ENCODE data around the gene OSBPL7.

OSBPL7 gene

GRCh38 chr17:47846716-47847340 lies 25.2 kb upstream of the OSBPL7 start:
- DNase-seq (ENCODE audit: insufficient read length): no peak

DNA sequence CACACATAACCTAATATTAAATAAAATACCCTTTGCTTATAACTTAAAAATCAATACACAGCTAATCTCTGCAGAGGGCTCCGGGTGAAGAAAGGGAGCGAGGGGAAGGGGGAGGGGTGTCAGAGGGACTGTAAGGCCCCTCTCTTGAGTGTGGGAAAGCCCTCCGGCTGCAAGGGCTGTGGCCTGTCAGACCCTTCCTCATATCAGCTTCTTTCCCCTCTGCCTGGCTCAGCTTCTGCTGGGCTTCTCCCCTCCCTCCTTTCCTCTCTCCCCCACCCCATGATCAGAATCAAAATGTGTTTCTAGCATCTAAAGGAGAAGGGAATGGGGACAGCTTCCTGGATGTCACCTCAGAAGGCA lies 24.1 kb upstream of the OSBPL7 start:
- DNase-seq (ENCODE audit: insufficient read length) (no peak), FAIRE-seq (no peak)
- TF ChIP-seq POLR2A (IDR thresholded peaks at IDR 0.05; ENCODE audit: low read depth, low read length) (no peak), TAF1 (IDR thresholded peaks at IDR 0.05; ENCODE audit: borderline replicate concordance, low read depth, low read length) (no peak), POLR2AphosphoS5 (IDR thresholded peaks at IDR 0.05; ENCODE audit: low read depth, low read length) (no peak)

More at GRCh38 chr17:47846716-47847340, 25.2 kb upstream of the OSBPL7 start:
- TF ChIP-seq POLR2A (IDR thresholded peaks at IDR 0.05; ENCODE audit: low read depth, low read length) (no peak), POLR2AphosphoS5 (IDR thresholded peaks at IDR 0.05; ENCODE audit: low read depth, low read length) (no peak), TAF1 (IDR thresholded peaks at IDR 0.05; ENCODE audit: borderline replicate concordance, low read depth, low read length) (no peak)
- FAIRE-seq: no peak

DNA sequence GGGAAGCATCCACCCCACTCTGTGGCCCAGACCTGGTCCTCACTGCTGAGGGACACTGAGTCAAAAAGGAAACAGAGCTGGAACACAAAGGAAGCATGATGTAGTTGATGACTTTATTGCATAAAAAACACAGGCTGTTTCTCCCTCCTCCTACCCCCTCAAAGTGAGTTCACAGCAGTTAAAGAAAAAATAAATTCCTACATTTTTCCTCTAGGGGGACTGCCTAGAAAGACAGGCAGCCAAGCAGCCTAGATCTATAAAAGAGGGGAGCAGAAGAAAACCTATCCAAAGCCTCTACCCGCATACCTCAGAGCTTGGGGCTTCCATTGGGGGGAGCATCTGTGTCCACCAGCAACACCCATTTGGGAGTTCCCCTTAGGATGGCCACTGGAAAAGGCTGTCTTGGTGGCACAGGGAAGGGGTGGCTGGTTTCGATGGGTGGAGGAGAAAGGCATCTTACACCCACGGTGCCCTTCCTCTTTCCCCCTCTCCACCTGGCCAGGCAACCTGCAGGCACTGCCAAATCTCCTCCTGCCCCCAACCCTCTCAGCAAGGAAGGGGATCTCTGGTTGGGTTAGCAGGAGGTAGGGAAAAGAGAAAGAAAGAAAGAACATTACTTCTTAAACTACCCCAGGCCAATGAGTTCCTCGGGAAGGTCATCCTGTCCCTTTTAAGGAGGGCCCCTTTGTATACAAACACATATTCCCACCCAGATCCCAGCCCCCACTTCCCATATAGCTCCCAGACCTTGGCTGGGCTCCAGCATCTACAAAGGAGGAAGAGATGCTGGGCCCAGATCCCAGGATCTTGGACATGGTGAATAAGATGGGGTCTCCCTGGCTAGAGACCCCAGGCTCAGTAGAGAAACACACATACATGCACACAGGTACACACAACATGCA lies 23.5 kb upstream of the OSBPL7 start:
- no peak for FAIRE-seq
- TF ChIP-seq POLR2AphosphoS5 (IDR thresholded peaks at IDR 0.05; ENCODE audit: low read depth, low read length) (no peak), TAF1 (IDR thresholded peaks at IDR 0.05; ENCODE audit: borderline replicate concordance, low read depth, low read length) (no peak), POLR2A (IDR thresholded peaks at IDR 0.05; ENCODE audit: low read depth, low read length) (no peak)
- no peak for DNase-seq (ENCODE audit: insufficient read length)

DNA sequence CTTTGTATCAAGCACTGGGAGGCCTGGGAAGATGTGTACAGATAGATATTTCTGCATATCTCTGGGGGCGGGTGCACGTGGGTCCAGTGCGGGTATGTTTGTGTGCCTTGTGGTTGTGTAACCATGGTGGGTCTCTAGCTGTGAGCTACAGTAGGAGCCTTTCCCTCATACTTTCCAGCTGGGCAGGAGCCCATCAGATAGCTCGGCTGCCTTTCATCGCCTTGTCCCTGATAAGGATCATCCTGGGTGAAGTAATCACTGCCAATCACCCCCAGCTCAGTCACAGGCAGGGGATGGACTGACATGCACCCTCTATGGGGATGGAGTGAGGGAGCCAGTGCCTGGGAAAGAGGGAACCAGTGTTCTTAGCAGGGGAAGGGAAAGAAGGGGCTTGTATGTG lies 22.6 kb upstream of the OSBPL7 start:
- TF ChIP-seq POLR2A (IDR thresholded peaks at IDR 0.05; ENCODE audit: low read depth, low read length) (no peak), POLR2AphosphoS5 (IDR thresholded peaks at IDR 0.05; ENCODE audit: low read depth, low read length) (no peak), TAF1 (IDR thresholded peaks at IDR 0.05; ENCODE audit: borderline replicate concordance, low read depth, low read length) (no peak)
- FAIRE-seq: no peak
- DNase-seq (ENCODE audit: insufficient read length): no peak

DNA sequence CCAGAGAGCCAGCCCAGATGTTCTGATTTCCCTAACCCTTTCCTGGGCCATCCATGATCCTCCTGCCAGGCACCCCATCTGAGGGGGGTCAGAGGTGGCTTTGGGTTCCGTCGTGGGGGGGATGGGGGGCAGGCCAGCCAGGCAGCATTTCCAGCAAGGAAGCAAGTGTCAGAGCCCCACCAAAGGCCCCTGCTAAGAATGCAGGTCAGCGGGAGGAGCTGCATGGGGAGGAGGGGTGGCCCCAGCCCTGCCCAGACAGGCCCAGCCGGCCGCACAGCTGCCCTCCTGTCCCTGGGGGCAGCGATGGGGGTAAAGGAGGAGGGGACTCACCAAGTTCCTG lies 21.8 kb upstream of the OSBPL7 start:
- TF ChIP-seq POLR2AphosphoS5 (IDR thresholded peaks at IDR 0.05; ENCODE audit: low read depth, low read length) (no peak), TAF1 (IDR thresholded peaks at IDR 0.05; ENCODE audit: borderline replicate concordance, low read depth, low read length) (no peak), POLR2A (IDR thresholded peaks at IDR 0.05; ENCODE audit: low read depth, low read length) (no peak)
- FAIRE-seq (no peak), DNase-seq (ENCODE audit: insufficient read length) (no peak)

DNA sequence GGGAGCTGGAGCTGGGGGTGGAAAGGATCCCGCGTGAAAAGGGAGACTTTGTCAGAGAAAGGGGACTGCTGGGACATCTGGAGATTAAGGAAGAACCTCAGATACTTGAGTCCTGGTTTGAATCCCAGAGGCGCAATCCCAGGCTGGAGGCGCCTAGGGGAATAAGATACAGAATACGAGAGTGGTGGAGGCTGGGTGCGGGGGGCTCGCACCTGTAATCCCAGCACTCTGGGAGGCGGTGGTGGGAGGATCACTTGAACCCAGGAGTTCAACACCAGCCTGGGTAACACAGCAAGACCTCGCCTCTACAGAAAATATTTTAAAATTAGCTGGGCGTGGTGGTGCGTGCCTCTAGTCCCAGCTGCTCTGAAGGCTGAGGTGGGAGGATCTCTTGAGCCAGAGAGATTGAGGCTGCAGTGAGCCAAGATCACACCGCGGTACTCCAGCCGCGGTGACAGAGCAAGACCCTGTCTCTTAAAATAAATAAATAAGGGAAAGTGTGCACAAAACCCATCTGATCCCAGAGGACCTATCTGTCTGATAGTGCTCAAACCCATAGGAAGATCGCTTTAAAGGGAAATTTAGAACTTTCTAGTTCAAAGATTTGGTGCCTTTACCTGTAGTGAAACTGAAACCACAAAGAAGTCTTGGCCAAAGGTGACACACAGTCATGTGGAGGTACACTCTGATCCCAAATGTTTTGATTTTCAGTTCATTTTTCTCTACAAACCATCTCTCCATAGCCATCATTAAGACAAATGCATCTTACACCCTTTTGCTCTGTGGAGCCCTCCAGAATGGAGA lies 20.1 kb upstream of the OSBPL7 start:
- FAIRE-seq: peak; percentile 50
- TF ChIP-seq TAF1 (IDR thresholded peaks at IDR 0.05; ENCODE audit: borderline replicate concordance, low read depth, low read length): no peak
- TF ChIP-seq POLR2AphosphoS5 (IDR thresholded peaks at IDR 0.05; ENCODE audit: low read depth, low read length): no peak
- no peak for TF ChIP-seq POLR2A (IDR thresholded peaks at IDR 0.05; ENCODE audit: low read depth, low read length)
- DNase-seq (ENCODE audit: insufficient read length): no peak

- TF ChIP-seq POLR2AphosphoS5 (IDR thresholded peaks at IDR 0.05; ENCODE audit: low read depth, low read length): no peak
- TF ChIP-seq POLR2A (IDR thresholded peaks at IDR 0.05; ENCODE audit: low read depth, low read length): no peak
- TF ChIP-seq TAF1 (IDR thresholded peaks at IDR 0.05; ENCODE audit: borderline replicate concordance, low read depth, low read length): peak; percentile 44; the same call in 1 of the 2 replicates
- peak; percentile 97 for FAIRE-seq
- peak; percentile 95 for DNase-seq (ENCODE audit: insufficient read length)
These were observed 19.3 kb upstream of the OSBPL7 start, which contains the start of gene SCRN2 for GRCh38 chr17:47840742-47841487. SCRN2 (minus strand) TSS chr17:47841273; CDS start chr17:47840843, 430 bp downstream.

DNA sequence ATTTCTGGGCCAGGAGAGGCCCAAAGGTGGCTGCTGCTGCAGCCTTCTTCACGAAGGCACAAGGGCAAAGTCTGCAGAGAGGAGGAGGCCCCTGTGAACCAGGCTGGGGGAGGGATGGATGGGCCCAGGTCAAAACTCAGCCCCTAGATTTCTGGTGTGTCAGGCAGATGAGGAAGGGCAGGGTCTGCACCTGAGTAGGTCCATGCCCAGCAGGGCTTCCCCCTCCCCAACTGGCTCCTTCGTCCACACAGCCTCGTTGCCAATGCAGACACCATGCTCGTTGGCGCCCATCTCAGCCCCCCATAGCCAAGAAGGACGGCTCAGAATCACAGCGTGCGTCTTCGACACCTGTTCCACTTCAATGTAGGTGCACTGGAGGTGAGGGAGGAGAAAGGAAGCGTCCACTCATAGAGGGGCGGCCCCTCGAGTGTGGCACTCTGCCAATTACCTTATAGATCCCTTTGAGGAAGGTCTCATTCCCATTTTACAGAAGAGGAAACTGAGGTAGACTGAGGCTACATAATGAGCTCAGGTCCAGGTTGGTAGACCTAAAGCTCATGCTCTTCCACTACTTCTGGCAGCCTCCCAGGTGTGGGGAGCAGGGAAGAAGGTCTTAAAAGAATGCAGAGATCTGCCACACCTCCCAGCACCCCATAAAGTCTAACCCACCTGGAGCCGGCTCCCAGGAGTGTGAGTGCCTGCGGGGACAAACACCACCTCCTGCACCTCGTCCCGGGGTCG lies 18.6 kb upstream of the OSBPL7 start:
- FAIRE-seq (no peak), DNase-seq (ENCODE audit: insufficient read length) (no peak)
- no peak for TF ChIP-seq POLR2A (IDR thresholded peaks at IDR 0.05; ENCODE audit: low read depth, low read length)
- TF ChIP-seq POLR2AphosphoS5 (IDR thresholded peaks at IDR 0.05; ENCODE audit: low read depth, low read length): no peak

GRCh38 chr17:47839071-47839470 lies 17.5 kb upstream of the OSBPL7 start:
- no peak for FAIRE-seq
- TF ChIP-seq POLR2A (IDR thresholded peaks at IDR 0.05; ENCODE audit: low read depth, low read length) (no peak), POLR2AphosphoS5 (IDR thresholded peaks at IDR 0.05; ENCODE audit: low read depth, low read length) (no peak), TAF1 (IDR thresholded peaks at IDR 0.05; ENCODE audit: borderline replicate concordance, low read depth, low read length) (no peak)
- no peak for DNase-seq (ENCODE audit: insufficient read length)

- DNase-seq (ENCODE audit: insufficient read length) (no peak), FAIRE-seq (no peak)
- TF ChIP-seq POLR2AphosphoS5 (IDR thresholded peaks at IDR 0.05; ENCODE audit: low read depth, low read length) (no peak), POLR2A (IDR thresholded peaks at IDR 0.05; ENCODE audit: low read depth, low read length) (no peak), TAF1 (IDR thresholded peaks at IDR 0.05; ENCODE audit: borderline replicate concordance, low read depth, low read length) (no peak)
These were observed 17.0 kb upstream of the OSBPL7 start for GRCh38 chr17:47838636-47839035.
